ENCODE data around the gene FAM76A.

The FAM76A gene

GRCh38 chr1:27684176-27684575, 41.6 kb upstream of the FAM76A start:
- ATAC-seq = no peak
- TF ChIP-seq ESRRG (CRISPR knock-in tag; IDR thresholded peaks at IDR 0.05) (no peak), CREB5 (CRISPR knock-in tag; IDR thresholded peaks at IDR 0.05; ENCODE audit: low read depth) (no peak), ZFP30 (CRISPR knock-in tag; IDR thresholded peaks at IDR 0.05) (no peak), TOX (CRISPR knock-in tag; IDR thresholded peaks at IDR 0.05; ENCODE audit: borderline replicate concordance) (no peak), CSDC2 (CRISPR knock-in tag; IDR thresholded peaks at IDR 0.05) (no peak), PPARA (CRISPR knock-in tag; IDR thresholded peaks at IDR 0.05; ENCODE audit: borderline replicate concordance) (no peak), ZNF70 (CRISPR knock-in tag; IDR thresholded peaks at IDR 0.05) (no peak), CSRNP3 (CRISPR knock-in tag; IDR thresholded peaks at IDR 0.05) (no peak), ISL1 (CRISPR knock-in tag; IDR thresholded peaks at IDR 0.05) (no peak), TSHZ2 (CRISPR knock-in tag; IDR thresholded peaks at IDR 0.05) (no peak), ZFP3 (CRISPR knock-in tag; IDR thresholded peaks at IDR 0.05) (no peak), ARNTL (CRISPR knock-in tag; IDR thresholded peaks at IDR 0.05; ENCODE audit: borderline replicate concordance, low read depth) (no peak)

- no peak for ATAC-seq
- TF ChIP-seq ISL1 (CRISPR knock-in tag; IDR thresholded peaks at IDR 0.05) (no peak), TCF4 (CRISPR knock-in tag; IDR thresholded peaks at IDR 0.05; ENCODE audit: borderline replicate concordance) (no peak), POU6F1 (CRISPR knock-in tag; IDR thresholded peaks at IDR 0.05; ENCODE audit: borderline replicate concordance, low read depth) (no peak), ZNF565 (CRISPR knock-in tag; conservative IDR thresholded peaks at IDR 0.05; ENCODE audit: low read depth) (no peak), TSHZ2 (CRISPR knock-in tag; IDR thresholded peaks at IDR 0.05) (no peak), ZC3H10 (CRISPR knock-in tag; IDR thresholded peaks at IDR 0.05) (no peak), ZNF8 (CRISPR knock-in tag; IDR thresholded peaks at IDR 0.05) (no peak), CREB5 (CRISPR knock-in tag; IDR thresholded peaks at IDR 0.05; ENCODE audit: low read depth) (no peak), CSDC2 (CRISPR knock-in tag; IDR thresholded peaks at IDR 0.05) (no peak)
Measured at GRCh38 chr1:27686223-27686990, 39.4 kb upstream of the FAM76A start.
